ENCODE results near the gene CFAP251. TPM values are rescaled to one million over a fixed set of nuclear protein-coding genes. Genes with fewer than 3 reads are reported as not detected.
"Not testable (repeated sequence)": the region's sequence is repeated elsewhere in the genome, so short reads cannot be mapped to it uniquely, and the experiment has no call there.

The CFAP251 gene
- total RNA-seq, 1 donor from 2014 or later = 1.2 TPM

DNA sequence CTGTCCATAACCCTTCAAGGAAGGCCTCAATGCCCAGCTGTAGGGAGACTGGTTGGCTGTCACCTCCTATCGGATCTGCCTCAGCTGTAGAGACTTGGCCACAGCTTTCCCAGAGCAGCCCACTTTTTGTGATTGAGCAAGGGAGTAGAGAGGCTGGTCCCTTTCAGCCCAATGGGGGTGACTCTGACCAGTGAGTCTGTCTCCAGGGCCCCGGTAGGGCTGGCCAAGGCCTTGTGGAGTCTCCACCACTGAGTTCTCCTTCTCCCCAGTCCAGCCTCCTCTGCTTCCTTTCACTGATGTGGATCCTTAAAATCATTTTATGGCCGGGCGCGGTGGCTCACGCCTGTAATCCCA, 45.2 kb upstream of the CFAP251 start:
- Mint-ChIP-seq H3K9me3 (no peaks in the 10 kb centered on the region), H3K36me3 (ENCODE audit: low read depth) (no peaks in the 10 kb centered on the region), H3K27ac (no peak overlapping the region), H3K4me3 (no peak overlapping the region), H3K27me3 (no peaks in the 10 kb centered on the region), H3K4me1 (peaks cover 2% of the 10 kb centered on the region)
- POLR2A ChIA-PET = no interaction called here
- DNase-seq (no peak), ATAC-seq (ENCODE audit: low read depth) (no peak)
- CTCF ChIA-PET = no interaction called here
- TF ChIP-seq, protein P1, sequence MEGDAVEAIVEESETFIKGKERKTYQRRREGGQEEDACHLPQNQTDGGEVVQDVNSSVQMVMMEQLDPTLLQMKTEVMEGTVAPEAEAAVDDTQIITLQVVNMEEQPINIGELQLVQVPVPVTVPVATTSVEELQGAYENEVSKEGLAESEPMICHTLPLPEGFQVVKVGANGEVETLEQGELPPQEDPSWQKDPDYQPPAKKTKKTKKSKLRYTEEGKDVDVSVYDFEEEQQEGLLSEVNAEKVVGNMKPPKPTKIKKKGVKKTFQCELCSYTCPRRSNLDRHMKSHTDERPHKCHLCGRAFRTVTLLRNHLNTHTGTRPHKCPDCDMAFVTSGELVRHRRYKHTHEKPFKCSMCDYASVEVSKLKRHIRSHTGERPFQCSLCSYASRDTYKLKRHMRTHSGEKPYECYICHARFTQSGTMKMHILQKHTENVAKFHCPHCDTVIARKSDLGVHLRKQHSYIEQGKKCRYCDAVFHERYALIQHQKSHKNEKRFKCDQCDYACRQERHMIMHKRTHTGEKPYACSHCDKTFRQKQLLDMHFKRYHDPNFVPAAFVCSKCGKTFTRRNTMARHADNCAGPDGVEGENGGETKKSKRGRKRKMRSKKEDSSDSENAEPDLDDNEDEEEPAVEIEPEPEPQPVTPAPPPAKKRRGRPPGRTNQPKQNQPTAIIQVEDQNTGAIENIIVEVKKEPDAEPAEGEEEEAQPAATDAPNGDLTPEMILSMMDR (IDR thresholded peaks at IDR 0.05) = no peak
- intact Hi-C loops (cut with micrococcal nuclease) = no loop called here

DNA sequence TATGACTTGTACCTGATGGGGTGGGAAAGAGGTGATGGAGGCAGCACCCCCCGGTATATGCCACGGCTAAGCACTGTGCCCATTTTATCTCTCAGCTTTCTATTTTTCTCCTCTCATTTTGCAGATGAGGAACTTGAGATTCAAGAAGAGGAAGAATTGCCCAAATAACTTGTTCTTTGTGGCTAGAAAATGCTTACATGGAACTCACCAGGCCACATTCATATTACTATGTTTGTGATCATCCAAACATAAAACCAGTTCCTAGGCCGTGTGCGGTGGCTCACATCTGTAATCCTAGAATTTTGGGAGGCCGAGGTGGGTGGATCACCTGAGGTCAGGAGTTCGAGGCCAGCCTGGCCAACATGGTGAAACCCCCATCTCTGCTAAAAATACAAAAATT, 44.3 kb upstream of the CFAP251 start:
- ATAC-seq (ENCODE audit: low read depth) (no peak), DNase-seq (no peak)
- intact Hi-C loops (cut with micrococcal nuclease) = no loop called here
- Mint-ChIP-seq H3K27ac (no peak overlapping the region), H3K4me3 (no peak overlapping the region), H3K4me1 (peaks cover 2% of the 10 kb centered on the region), H3K27me3 (no peaks in the 10 kb centered on the region), H3K36me3 (ENCODE audit: low read depth) (no peaks in the 10 kb centered on the region), H3K9me3 (no peaks in the 10 kb centered on the region)
- CTCF ChIA-PET = no interaction called here
- TF ChIP-seq, protein P1 (IDR thresholded peaks at IDR 0.05) = no peak
- POLR2A ChIA-PET = no interaction called here

DNA sequence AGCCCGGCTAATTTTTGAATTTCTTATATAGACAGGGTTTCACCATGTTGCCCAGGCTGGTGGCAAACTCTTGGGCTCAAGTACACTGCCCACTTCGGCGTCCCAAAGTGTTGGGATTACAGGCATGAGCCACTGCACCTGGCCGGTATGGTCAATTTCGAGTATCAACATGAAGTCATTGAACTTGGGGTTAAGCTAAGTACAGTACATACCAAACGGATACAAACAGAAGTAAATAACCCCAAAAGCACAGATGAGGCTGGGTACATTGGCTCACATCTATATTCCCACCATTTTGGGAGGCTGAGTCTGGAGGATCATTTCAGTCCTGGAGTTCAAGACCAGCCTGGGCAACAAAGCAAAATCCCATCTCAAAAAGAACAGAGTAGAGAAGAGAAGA, 42.8 kb upstream of the CFAP251 start:
- no peaks in the 10 kb centered on the region for H3K36me3 Mint-ChIP-seq (ENCODE audit: low read depth)
- TF ChIP-seq, protein P1 (IDR thresholded peaks at IDR 0.05) = no peak
- intact Hi-C loops (cut with micrococcal nuclease) = no loop called here
- ChIA-PET CTCF (no interaction called here), POLR2A (no interaction called here)
- no peaks in the 10 kb centered on the region for H3K27me3 Mint-ChIP-seq
- no peak overlapping the region for H3K4me3 Mint-ChIP-seq
- no peak for ATAC-seq (ENCODE audit: low read depth)
- peaks cover 2% of the 10 kb centered on the region for H3K4me1 Mint-ChIP-seq
- H3K27ac Mint-ChIP-seq = no peak overlapping the region
- H3K9me3 Mint-ChIP-seq = no peaks in the 10 kb centered on the region
- DNase-seq = no peak

DNA sequence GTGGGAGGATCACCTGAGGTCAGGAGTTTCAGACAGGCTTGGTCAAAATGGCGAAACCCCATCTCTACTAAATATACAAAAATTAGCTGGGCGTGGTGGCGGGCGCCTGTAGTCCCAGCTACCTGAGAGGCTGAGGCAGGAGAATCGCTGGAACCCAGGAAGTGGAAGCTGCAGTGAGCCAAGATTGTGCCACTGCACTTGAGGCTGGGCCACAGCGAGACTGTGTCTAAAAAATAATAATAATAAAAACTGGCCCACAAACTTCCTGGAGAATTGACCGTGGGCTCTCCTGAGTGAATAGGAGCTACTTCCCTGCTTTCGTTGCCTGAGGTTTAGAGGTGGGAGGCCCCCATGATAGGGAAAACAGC, 42.3 kb upstream of the CFAP251 start:
- CTCF ChIA-PET; DNase-seq; intact Hi-C loops (cut with micrococcal nuclease); H3K4me1 Mint-ChIP-seq; H3K27me3 Mint-ChIP-seq; ATAC-seq (ENCODE audit: low read depth); H3K4me3 Mint-ChIP-seq; H3K36me3 Mint-ChIP-seq (ENCODE audit: low read depth); H3K9me3 Mint-ChIP-seq; H3K27ac Mint-ChIP-seq; POLR2A ChIA-PET: not testable (repeated sequence)

DNA sequence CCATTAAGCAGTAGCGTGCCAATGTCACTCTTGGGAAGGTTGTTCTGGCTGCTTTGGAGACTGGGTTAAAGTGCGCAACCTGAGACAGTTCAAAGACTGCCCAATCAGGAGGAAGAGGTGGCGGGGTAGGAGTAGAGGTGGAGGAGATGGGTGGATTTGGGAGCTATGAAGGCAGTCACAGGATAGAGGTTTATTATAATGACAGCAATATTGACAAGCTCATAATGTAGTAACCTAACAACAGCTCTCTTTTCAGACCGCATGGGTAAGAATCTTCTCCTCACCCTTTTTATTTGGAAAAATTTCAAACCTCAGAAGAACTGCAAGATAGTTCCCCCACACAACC, 35.1 kb upstream of the CFAP251 start:
- ChIA-PET CTCF (interaction anchor here (0.6 kb wide), 1 partner anchor 577 kb away, joined by 3 read pairs; no protein-coding TSS in a partner anchor), POLR2A (no interaction called here)
- TF ChIP-seq, protein P1 (IDR thresholded peaks at IDR 0.05) = no peak
- peaks cover 2% of the 10 kb centered on the region for H3K27me3 Mint-ChIP-seq
- peaks cover 5% of the 10 kb centered on the region for H3K4me1 Mint-ChIP-seq
- H3K9me3 Mint-ChIP-seq = no peaks in the 10 kb centered on the region
- ATAC-seq (ENCODE audit: low read depth) (no peak), DNase-seq (no peak)
- intact Hi-C loops (cut with micrococcal nuclease) = no loop called here
- no peak overlapping the region for H3K4me3 Mint-ChIP-seq
- H3K27ac Mint-ChIP-seq = no peak overlapping the region
- H3K36me3 Mint-ChIP-seq (ENCODE audit: low read depth) = peaks cover under 1% of the 10 kb centered on the region

DNA sequence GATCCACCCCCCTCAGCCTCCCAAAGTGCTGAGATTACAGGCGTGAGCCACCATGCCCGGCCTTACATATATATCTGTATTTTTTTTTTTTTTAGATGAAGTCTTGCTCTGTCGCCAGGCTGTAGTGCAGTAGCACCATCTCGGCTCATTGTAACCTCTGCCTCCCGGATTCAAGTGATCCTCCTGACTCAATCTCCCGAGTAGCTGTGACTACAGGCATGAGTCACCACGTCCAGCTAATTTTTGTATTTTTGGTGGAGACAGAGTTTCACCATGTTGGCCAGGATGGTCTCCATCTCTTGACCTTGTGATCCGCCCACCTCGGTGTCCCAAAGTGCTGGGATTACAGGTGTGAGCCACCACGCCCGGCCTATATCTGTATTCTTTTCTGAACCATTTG, 33.3 kb upstream of the CFAP251 start:
- peaks cover 23% of the 10 kb centered on the region for H3K4me1 Mint-ChIP-seq
- ATAC-seq (ENCODE audit: low read depth); H3K36me3 Mint-ChIP-seq (ENCODE audit: low read depth); H3K9me3 Mint-ChIP-seq; H3K27ac Mint-ChIP-seq; H3K4me3 Mint-ChIP-seq; DNase-seq; H3K27me3 Mint-ChIP-seq: not testable (repeated sequence)
- POLR2A ChIA-PET = interaction anchor here (0.7 kb wide), 1 partner anchor 105 kb away, joined by 3 read pairs; no protein-coding TSS in a partner anchor
- intact Hi-C loops (cut with micrococcal nuclease) = loop anchor here (5.0 kb wide), 1 partner anchor 418 kb away; no protein-coding TSS in a partner anchor
- CTCF ChIA-PET = interaction anchor here (0.6 kb wide), 1 partner anchor 238 kb away, joined by 4 read pairs; no protein-coding TSS in a partner anchor

Data from activated B cell treated with CpG ODN at 0.5 μM for 24 hours (primary cell).